ENCODE results near the gene F7.

The F7 gene

DNA sequence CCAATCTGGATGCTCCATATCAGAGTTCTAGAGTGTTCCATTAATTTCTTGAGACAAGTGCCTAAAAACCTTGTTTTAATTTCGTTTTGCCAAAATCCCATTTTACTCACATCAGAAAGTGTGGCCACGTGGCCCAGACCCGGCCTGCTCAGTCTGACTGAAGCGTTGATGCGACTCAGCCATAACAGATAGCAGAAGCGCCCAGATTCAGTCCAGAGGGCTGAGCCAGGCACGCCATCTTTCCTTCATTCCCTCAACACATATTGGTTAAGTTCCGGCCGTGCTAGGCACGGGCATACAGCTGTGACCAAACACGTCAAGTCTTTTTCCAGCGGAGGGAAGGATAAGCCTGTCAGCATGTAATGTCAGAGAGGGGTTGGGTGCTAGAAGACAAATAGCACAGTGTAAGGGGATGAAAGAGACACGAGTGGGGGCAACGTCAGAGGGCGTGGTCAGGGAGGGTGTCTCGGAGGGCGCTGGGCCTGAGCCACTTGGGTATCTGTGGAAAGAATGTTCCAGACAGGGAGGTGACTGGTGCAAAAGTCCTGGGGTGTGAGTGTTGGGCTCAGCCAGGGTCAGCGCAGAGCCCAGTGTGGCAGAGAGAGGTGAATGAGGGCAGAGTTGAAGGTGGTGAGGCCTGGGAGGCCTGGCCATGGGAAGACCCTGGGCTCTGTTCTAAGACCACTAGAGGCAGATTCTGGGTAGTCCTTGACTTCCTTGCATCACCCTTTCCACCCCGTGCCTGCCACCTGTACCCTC, 20.1 kb downstream of the F7 start:
- H3K79me2 ChIP-seq (ENCODE audit: insufficient read depth, low read depth), result no peaks in the 10 kb centered on the region
- H3K36me3 ChIP-seq (ENCODE audit: insufficient read depth), result no peaks in the 10 kb centered on the region
- H4K20me1 ChIP-seq (ENCODE audit: insufficient read depth), result no peaks in the 10 kb centered on the region
- H3K4me3 ChIP-seq (IDR thresholded peaks at IDR 0.05; ENCODE audit: insufficient read depth, low read depth, low read length), result no peak overlapping the region
- no peak overlapping the region for H3K9ac ChIP-seq
- TF ChIP-seq CTCF (conservative IDR thresholded peaks at IDR 0.05; ENCODE audit: low read depth, low read length), result no peak
- no peaks in the 10 kb centered on the region for H3K4me1 ChIP-seq (ENCODE audit: low read depth, poor library complexity, severe bottlenecking)
- H2AFZ ChIP-seq (ENCODE audit: low read depth), result no peak overlapping the region
- no peaks in the 10 kb centered on the region; the same call in 1 of the 2 replicates for H3K27me3 ChIP-seq (ENCODE audit: insufficient read depth, low read depth)
- no peak overlapping the region for H3K27ac ChIP-seq
- H3K4me2 ChIP-seq, result no peak overlapping the region

DNA sequence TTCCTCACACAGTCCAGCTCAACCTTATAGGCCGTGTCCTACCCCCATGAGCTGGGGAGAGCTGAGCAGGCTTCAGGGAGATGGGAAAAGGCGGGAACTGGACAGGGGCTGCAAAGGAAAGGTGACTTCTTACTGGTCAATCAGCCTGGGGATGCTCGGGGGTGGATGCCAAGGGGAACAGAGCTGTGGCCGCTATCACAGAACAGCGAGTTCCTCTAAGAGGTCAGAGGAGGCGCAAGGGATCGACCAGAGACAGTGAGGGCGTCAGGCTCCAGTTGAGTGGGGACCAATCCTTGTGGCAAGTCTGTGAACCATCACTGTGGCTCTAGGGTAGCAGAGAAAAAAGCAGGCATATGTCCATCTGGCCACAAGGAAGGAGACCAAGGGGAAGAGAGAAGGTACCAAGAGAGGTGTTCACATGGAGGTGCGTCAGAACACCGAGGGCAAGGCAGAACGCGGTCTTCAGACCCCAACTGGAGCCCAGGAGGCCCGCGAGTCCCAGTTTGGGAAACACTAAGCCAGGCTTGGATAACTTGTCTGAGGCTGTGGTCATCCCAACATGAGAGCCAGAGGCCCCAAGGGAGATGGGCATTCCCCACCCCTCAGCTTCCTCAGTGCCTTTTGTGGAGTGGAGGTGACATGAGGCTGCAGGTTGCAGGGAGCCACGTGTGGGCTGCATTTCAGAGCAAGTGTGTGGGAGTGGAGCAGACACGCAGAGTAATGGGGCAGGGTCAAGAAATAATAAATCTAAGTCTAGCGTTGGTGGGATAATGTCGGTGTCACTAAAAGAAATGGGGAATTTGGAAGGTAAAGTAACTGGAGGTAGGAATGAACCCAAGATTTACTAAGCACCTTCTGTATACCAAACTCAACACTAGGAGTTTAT, 20.9 kb downstream of the F7 start:
- Histone ChIP-seq H4K20me1 (ENCODE audit: insufficient read depth) (no peaks in the 10 kb centered on the region), H3K4me2 (no peak overlapping the region), H3K79me2 (ENCODE audit: insufficient read depth, low read depth) (no peaks in the 10 kb centered on the region), H3K27me3 (ENCODE audit: insufficient read depth, low read depth) (no peaks in the 10 kb centered on the region), H3K4me1 (ENCODE audit: low read depth, poor library complexity, severe bottlenecking) (no peaks in the 10 kb centered on the region), H3K36me3 (ENCODE audit: insufficient read depth) (no peaks in the 10 kb centered on the region), H2AFZ (ENCODE audit: low read depth) (no peak overlapping the region), H3K9ac (no peak overlapping the region), H3K27ac (no peak overlapping the region), H3K4me3 (IDR thresholded peaks at IDR 0.05; ENCODE audit: insufficient read depth, low read depth, low read length) (no peak overlapping the region)
- no peak for TF ChIP-seq CTCF (conservative IDR thresholded peaks at IDR 0.05; ENCODE audit: low read depth, low read length)

GRCh38 chr13:113129480-113129879, 23.9 kb downstream of the F7 start:
- H3K4me3 ChIP-seq (IDR thresholded peaks at IDR 0.05; ENCODE audit: insufficient read depth, low read depth, low read length), result no peak overlapping the region
- no peaks in the 10 kb centered on the region for H3K36me3 ChIP-seq (ENCODE audit: insufficient read depth)
- H3K27me3 ChIP-seq (ENCODE audit: insufficient read depth, low read depth), result no peaks in the 10 kb centered on the region
- no peaks in the 10 kb centered on the region for H3K79me2 ChIP-seq (ENCODE audit: insufficient read depth, low read depth)
- H3K4me2 ChIP-seq, result no peak overlapping the region
- H3K9ac ChIP-seq, result no peak overlapping the region
- H3K27ac ChIP-seq, result no peak overlapping the region
- no peak overlapping the region for H2AFZ ChIP-seq (ENCODE audit: low read depth)
- no peaks in the 10 kb centered on the region for H4K20me1 ChIP-seq (ENCODE audit: insufficient read depth)
- no peaks in the 10 kb centered on the region for H3K4me1 ChIP-seq (ENCODE audit: low read depth, poor library complexity, severe bottlenecking)
- no peak for TF ChIP-seq CTCF (conservative IDR thresholded peaks at IDR 0.05; ENCODE audit: low read depth, low read length)

- H3K4me1 ChIP-seq (ENCODE audit: low read depth, poor library complexity, severe bottlenecking), result no peaks in the 10 kb centered on the region
- H3K27ac ChIP-seq, result no peak overlapping the region
- no peak overlapping the region for H3K4me2 ChIP-seq
- H3K4me3 ChIP-seq (IDR thresholded peaks at IDR 0.05; ENCODE audit: insufficient read depth, low read depth, low read length), result no peak overlapping the region
- H3K36me3 ChIP-seq (ENCODE audit: insufficient read depth), result no peaks in the 10 kb centered on the region
- H3K79me2 ChIP-seq (ENCODE audit: insufficient read depth, low read depth), result no peaks in the 10 kb centered on the region
- no peaks in the 10 kb centered on the region for H3K27me3 ChIP-seq (ENCODE audit: insufficient read depth, low read depth)
- no peaks in the 10 kb centered on the region for H4K20me1 ChIP-seq (ENCODE audit: insufficient read depth)
- no peak overlapping the region for H3K9ac ChIP-seq
- no peak for TF ChIP-seq CTCF (conservative IDR thresholded peaks at IDR 0.05; ENCODE audit: low read depth, low read length)
- no peak overlapping the region for H2AFZ ChIP-seq (ENCODE audit: low read depth)
Observed at GRCh38 chr13:113129921-113130750, 24.5 kb downstream of the F7 start.

Measured in KMS-11 (cell line).